ENCODE data around the gene EFNA3. TPM values are rescaled to one million over a fixed set of nuclear protein-coding genes. Genes with fewer than 3 reads are reported as not detected.

EFNA3 gene
- total and polyA plus RNA-seq, 9 of the 15 experiments (the other 6 are each of a cell fraction or from before 2014, with no cell fraction given) = 0.59 to 7.9 (median 4.7) TPM

DNA sequence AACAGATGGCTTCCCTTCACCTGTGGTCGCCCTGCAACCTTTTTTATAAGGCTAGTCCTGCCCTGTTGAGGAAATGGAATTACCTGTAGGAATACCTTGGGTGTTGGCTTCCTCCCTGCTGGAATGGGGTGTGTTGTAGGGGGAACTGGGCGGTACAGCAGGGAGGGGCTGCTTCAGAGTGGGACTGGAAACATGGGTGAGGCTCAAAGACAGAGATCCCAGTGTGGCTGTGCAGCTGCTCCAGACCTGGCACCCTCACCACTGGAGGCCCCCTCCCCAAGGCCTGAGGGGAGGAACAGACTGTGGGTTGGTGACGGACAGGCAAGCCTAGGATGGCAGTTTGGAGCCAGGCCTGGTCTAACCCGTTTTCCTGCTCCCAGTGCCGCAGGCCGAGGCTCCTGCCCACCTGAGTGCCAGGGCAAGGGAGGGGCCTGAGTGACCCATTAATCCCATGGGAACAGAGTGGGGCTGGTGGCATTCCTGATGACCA is 4.5 kb downstream of the EFNA3 start:
- H3K9ac ChIP-seq (ENCODE audit: insufficient read depth in 1 of 2, low read depth in 2 of 2, low read length in 2 of 2) = no peak overlapping the region

More for the DNA sequence above, 4.5 kb downstream of the EFNA3 start:
- no TSS peak for BruUV-seq (replicated peaks)
- peaks cover 7% of the 10 kb centered on the region; the same call in 2 of the 3 replicates for H3K79me2 ChIP-seq (ENCODE audit: control insufficient read depth, insufficient read depth, low read length)
- no peaks in the 10 kb centered on the region for H3K9me3 ChIP-seq (replicated peaks; ENCODE audit: control insufficient read depth, insufficient read depth, low read depth, low read length)
- 48% methylated on average over 3 of the region's 6 CpGs for WGBS (ENCODE audit: insufficient coverage, low coverage, missing lambda C conversion rate)
- FAIRE-seq = no peak
- H3K36me3 ChIP-seq (ENCODE audit: control insufficient read depth, insufficient read depth, low read length) = peaks cover 7% of the 10 kb centered on the region; the same call in 1 of the 3 replicates
- CTCF ChIA-PET (ENCODE audit: low intra/inter-chr PET ratio) = interaction anchor here (9.0 kb wide), 1 partner anchor 20 kb away, joined by 153 read pairs; the partner anchor contains the start of gene EFNA4
- POLR2A ChIA-PET = no interaction called here
- no peak overlapping the region for H3K4me3 ChIP-seq
- intact Hi-C loops (cut with micrococcal nuclease) = loop anchor here (5.0 kb wide), 2 partner anchors 36 to 121 kb away; partner anchors contain the start of gene PYGO2
- DNase-seq (ENCODE audit: extremely low read depth in 1 of 4, low spot score in 3 of 4) = no peak
- TF ChIP-seq ZNF184 (CRISPR knock-in tag; IDR thresholded peaks at IDR 0.05) (no peak), MED1 (CRISPR knock-in tag; IDR thresholded peaks at IDR 0.05; ENCODE audit: borderline replicate concordance) (no peak), ATF1 (CRISPR knock-in tag; IDR thresholded peaks at IDR 0.05) (no peak), ATF1 (tag; IDR thresholded peaks at IDR 0.05) (no peak), KAT2B (IDR thresholded peaks at IDR 0.05; ENCODE audit: low read depth, low read length) (no peak), RNF2 (IDR thresholded peaks at IDR 0.05) (no peak), POLR3A (IDR thresholded peaks at IDR 0.05; ENCODE audit: borderline replicate concordance, extremely low read depth, insufficient read depth, insufficient read length) (no peak)
- TF ChIP-seq, protein P1, sequence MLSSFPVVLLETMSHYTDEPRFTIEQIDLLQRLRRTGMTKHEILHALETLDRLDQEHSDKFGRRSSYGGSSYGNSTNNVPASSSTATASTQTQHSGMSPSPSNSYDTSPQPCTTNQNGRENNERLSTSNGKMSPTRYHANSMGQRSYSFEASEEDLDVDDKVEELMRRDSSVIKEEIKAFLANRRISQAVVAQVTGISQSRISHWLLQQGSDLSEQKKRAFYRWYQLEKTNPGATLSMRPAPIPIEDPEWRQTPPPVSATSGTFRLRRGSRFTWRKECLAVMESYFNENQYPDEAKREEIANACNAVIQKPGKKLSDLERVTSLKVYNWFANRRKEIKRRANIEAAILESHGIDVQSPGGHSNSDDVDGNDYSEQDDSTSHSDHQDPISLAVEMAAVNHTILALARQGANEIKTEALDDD (IDR thresholded peaks at IDR 0.05) = no peak
- TF ChIP-seq, protein P2, sequence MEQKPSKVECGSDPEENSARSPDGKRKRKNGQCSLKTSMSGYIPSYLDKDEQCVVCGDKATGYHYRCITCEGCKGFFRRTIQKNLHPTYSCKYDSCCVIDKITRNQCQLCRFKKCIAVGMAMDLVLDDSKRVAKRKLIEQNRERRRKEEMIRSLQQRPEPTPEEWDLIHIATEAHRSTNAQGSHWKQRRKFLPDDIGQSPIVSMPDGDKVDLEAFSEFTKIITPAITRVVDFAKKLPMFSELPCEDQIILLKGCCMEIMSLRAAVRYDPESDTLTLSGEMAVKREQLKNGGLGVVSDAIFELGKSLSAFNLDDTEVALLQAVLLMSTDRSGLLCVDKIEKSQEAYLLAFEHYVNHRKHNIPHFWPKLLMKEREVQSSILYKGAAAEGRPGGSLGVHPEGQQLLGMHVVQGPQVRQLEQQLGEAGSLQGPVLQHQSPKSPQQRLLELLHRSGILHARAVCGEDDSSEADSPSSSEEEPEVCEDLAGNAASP (IDR thresholded peaks at IDR 0.05) = no peak
- no peak overlapping the region for H3K4me2 ChIP-seq (ENCODE audit: insufficient read depth, low read length)
- in situ Hi-C loops (cut with MboI) = no loop called here
- peaks cover 3 to 8% of the 10 kb centered on the region in 2 experiments; a peak in 2 of 5 replicates for H3K27me3 ChIP-seq (ENCODE audit: control insufficient read depth in 2 of 2, insufficient read depth in 2 of 2, low read length in 2 of 2)
- ATAC-seq = no peak
- peaks cover 4% of the 10 kb centered on the region for H3K9me1 ChIP-seq (ENCODE audit: control insufficient read depth, insufficient read depth, low read length)
- peaks cover 26% of the 10 kb centered on the region for H4K20me1 ChIP-seq (replicated peaks; ENCODE audit: control insufficient read depth, insufficient read depth, low read length)
- H3K27ac ChIP-seq (ENCODE audit: extremely low read depth, low read depth, low read length) = no peak overlapping the region
- peaks cover 34 to 79% of the 10 kb centered on the region in 2 experiments for H3K4me1 ChIP-seq (replicated peaks in 1 of 2; ENCODE audit: control insufficient read depth in 2 of 2, insufficient read depth in 2 of 2, low read length in 2 of 2)
- H2AFZ ChIP-seq (ENCODE audit: low read depth, low read length) = no peak overlapping the region
